Breast epithelium (tissue), 3 donors: ENCODE measurements around the gene CFAP46.

Experiments used
- POLR2A ChIP-seq: fragments of 450-650 bp; IDR thresholded peaks from one replicate; pipeline ENCODE4 v1.6.1; 2016; ENCODE audit warnings: antibody characterized with exemption, mild to moderate bottlenecking, moderate library complexity
- POLR2AphosphoS5 ChIP-seq, 3 donors: sonication (generic); formaldehyde crosslinking; IDR thresholded peaks; one replicate each; pipeline ENCODE4 v1.6.1; 2017; ENCODE audit warnings: antibody characterized with exemption in 3 of 3
- TF ChIP-seq, protein P1 (sequence below), 3 donors: fragments of 450-650 bp; IDR thresholded peaks; one replicate each; pipeline ENCODE4 v1.5.1; 2016 to 2017; ENCODE audit warnings: antibody characterized with exemption in 3 of 3, mild to moderate bottlenecking in 3 of 3, moderate library complexity in 3 of 3

DNA sequence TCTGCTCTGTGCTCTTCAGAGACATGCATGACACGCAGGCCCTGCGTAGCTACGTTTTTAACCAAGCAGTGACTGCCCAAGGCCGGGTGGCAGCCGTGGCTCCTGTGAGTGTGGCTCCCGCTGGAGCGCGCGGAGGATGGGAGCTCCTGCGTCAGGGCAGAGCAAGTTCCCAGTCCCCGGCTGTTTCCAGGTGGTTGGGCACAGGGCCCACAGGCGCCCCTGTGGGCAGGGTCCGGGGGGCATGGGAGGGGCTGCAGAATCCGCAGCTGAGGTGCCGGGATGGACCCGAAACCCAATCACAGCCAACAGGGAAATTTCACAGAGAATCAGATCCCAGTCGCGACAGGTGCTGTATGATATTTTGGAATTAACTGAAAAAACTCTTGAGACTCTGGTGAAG, 166.2 kb downstream of the CFAP46 start:
- TF ChIP-seq POLR2AphosphoS5 (IDR thresholded peaks at IDR 0.05) = no peak
- TF ChIP-seq, protein P1, sequence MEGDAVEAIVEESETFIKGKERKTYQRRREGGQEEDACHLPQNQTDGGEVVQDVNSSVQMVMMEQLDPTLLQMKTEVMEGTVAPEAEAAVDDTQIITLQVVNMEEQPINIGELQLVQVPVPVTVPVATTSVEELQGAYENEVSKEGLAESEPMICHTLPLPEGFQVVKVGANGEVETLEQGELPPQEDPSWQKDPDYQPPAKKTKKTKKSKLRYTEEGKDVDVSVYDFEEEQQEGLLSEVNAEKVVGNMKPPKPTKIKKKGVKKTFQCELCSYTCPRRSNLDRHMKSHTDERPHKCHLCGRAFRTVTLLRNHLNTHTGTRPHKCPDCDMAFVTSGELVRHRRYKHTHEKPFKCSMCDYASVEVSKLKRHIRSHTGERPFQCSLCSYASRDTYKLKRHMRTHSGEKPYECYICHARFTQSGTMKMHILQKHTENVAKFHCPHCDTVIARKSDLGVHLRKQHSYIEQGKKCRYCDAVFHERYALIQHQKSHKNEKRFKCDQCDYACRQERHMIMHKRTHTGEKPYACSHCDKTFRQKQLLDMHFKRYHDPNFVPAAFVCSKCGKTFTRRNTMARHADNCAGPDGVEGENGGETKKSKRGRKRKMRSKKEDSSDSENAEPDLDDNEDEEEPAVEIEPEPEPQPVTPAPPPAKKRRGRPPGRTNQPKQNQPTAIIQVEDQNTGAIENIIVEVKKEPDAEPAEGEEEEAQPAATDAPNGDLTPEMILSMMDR (IDR thresholded peaks at IDR 0.05) = no peak
- TF ChIP-seq POLR2A = no peak
